H9 (cell line): Measurements from ENCODE around the gene DIS3L2. TPM values are rescaled to one million over a fixed set of nuclear protein-coding genes. Genes with fewer than 3 reads are reported as not detected.

ENCODE experiments used
- DNase-seq: peaks from one replicate; pipeline ENCODE4 v3.0.0-alpha.2; 2017
- H2AFZ ChIP-seq: one replicate; pipeline ENCODE4 v1.6.1; 2013; ENCODE audit warnings: mild to moderate bottlenecking, low read length, control low read depth, moderate library complexity
- H2AK5ac ChIP-seq: 2 replicates; pipeline ENCODE4 v1.6.1; 2013; ENCODE audit warnings: low read length, control low read depth, mixed read lengths; ENCODE audit not compliant: insufficient read length
- H2BK120ac ChIP-seq: one replicate; pipeline ENCODE4 v1.6.1; 2013; ENCODE audit warnings: low read depth, mild to moderate bottlenecking, low read length, control low read depth, inconsistent platforms; ENCODE audit not compliant: poor library complexity, severe bottlenecking
- H2BK12ac ChIP-seq: 2 replicates; pipeline ENCODE4 v1.6.1; 2013; ENCODE audit warnings: low read length, control low read depth, mixed read lengths, low read depth; ENCODE audit not compliant: insufficient read length
- H2BK15ac ChIP-seq: 2 replicates; pipeline ENCODE4 v1.6.1; 2013; ENCODE audit warnings: low read depth, low read length, control low read depth
- H2BK20ac ChIP-seq: one replicate; pipeline ENCODE4 v1.6.1; 2013; ENCODE audit warnings: low read depth, mild to moderate bottlenecking, low read length, control low read depth, inconsistent platforms; ENCODE audit not compliant: poor library complexity, severe bottlenecking
- H2BK5ac ChIP-seq: 2 replicates; pipeline ENCODE4 v1.6.1; 2013; ENCODE audit warnings: low read length, control low read depth, mixed read lengths; ENCODE audit not compliant: insufficient read length
- H3K14ac ChIP-seq: 2 replicates; pipeline ENCODE4 v1.6.1; 2013; ENCODE audit warnings: low read length, control low read depth; ENCODE audit not compliant: insufficient read depth
- H3K18ac ChIP-seq: 2 replicates; pipeline ENCODE4 v1.6.1; 2013; ENCODE audit warnings: low read depth, mild to moderate bottlenecking, mixed read lengths, low read length, control low read depth; ENCODE audit not compliant: insufficient read length
- H3K23ac ChIP-seq: 2 replicates; pipeline ENCODE4 v1.6.1; 2013; ENCODE audit warnings: low read length, control low read depth, mixed read lengths, low read depth; ENCODE audit not compliant: insufficient read length
- H3K23me2 ChIP-seq: 2 replicates; pipeline ENCODE4 v1.6.1; 2013; ENCODE audit warnings: low read depth, mild to moderate bottlenecking, mixed read lengths, low read length, control low read depth; ENCODE audit not compliant: insufficient read length, poor library complexity, severe bottlenecking
- H3K27ac ChIP-seq: 2 replicates; pipeline ENCODE4 v1.5.1; 2013; ENCODE audit warnings: low read length, control low read depth, mixed read lengths, low read depth; ENCODE audit not compliant: insufficient read length
- H3K27me3 ChIP-seq: 2 replicates; pipeline ENCODE4 v1.6.1; 2013; ENCODE audit warnings: low read length, control low read depth, inconsistent platforms; ENCODE audit not compliant: insufficient read depth
- H3K4ac ChIP-seq: 2 replicates; pipeline ENCODE4 v1.6.1; 2013; ENCODE audit warnings: low read depth, mild to moderate bottlenecking, control low read depth, inconsistent platforms, low read length, moderate library complexity
- H3K4me1 ChIP-seq: 2 replicates; pipeline ENCODE4 v1.6.1; 2013; ENCODE audit warnings: low read length, control low read depth, inconsistent platforms; ENCODE audit not compliant: insufficient read depth
- H3K4me2 ChIP-seq: 2 replicates; pipeline ENCODE4 v1.6.1; 2013; ENCODE audit warnings: low read length, control low read depth, mixed read lengths; ENCODE audit not compliant: insufficient read length, insufficient read depth
- H3K56ac ChIP-seq: 2 replicates; pipeline ENCODE4 v1.6.1; 2013; ENCODE audit warnings: low read depth, mild to moderate bottlenecking, mixed read lengths, low read length, control low read depth; ENCODE audit not compliant: insufficient read length
- H3K79me1 ChIP-seq: 2 replicates; pipeline ENCODE4 v1.6.1; 2013; ENCODE audit warnings: low read depth, mild to moderate bottlenecking, moderate library complexity, low read length, control low read depth, inconsistent platforms; ENCODE audit not compliant: insufficient read depth, poor library complexity, severe bottlenecking
- H3K79me2 ChIP-seq: 2 replicates; pipeline ENCODE4 v1.6.1; 2013; ENCODE audit warnings: low read length, control low read depth, inconsistent platforms; ENCODE audit not compliant: insufficient read depth
- H3K9ac ChIP-seq: 2 replicates; pipeline ENCODE4 v1.6.1; 2013; ENCODE audit warnings: low read length, control low read depth, mixed read lengths; ENCODE audit not compliant: insufficient read length; ENCODE audit errors: extremely low read depth
- H3K9me3 ChIP-seq: one replicate; pipeline ENCODE4 v1.6.1; 2013; ENCODE audit warnings: low read depth, low read length, inconsistent platforms; ENCODE audit not compliant: control insufficient read depth
- H3T11ph ChIP-seq: one replicate; pipeline ENCODE4 v1.6.1; 2013; ENCODE audit warnings: mild to moderate bottlenecking, low read length, control low read depth, inconsistent platforms
- H4K20me1 ChIP-seq: one replicate; pipeline ENCODE4 v1.6.1; 2013; ENCODE audit not compliant: control insufficient read depth, insufficient read length, insufficient read depth
- H4K5ac ChIP-seq: 2 replicates; pipeline ENCODE4 v1.6.1; 2013; ENCODE audit warnings: low read depth, mild to moderate bottlenecking, mixed read lengths, low read length, control low read depth; ENCODE audit not compliant: insufficient read length
- H4K8ac ChIP-seq: replicated peaks from 2 replicates; pipeline ENCODE4 v1.6.1; 2013; ENCODE audit warnings: low read length, control low read depth, mixed read lengths, low read depth; ENCODE audit not compliant: insufficient read length
- H4K91ac ChIP-seq: 2 replicates; pipeline ENCODE4 v1.6.1; 2013; ENCODE audit warnings: low read depth, mild to moderate bottlenecking, moderate library complexity, mixed read lengths, low read length, control low read depth; ENCODE audit not compliant: insufficient read length
- H3K27ac Mint-ChIP-seq, 3 experiments: 2 replicates in 2 of 3; 3 replicates in 1 of 3; pipeline ENCODE4 v1.8.0; 2020 to 2021; ENCODE audit warnings: mixed read lengths in 3 of 3, mild to moderate bottlenecking in 1 of 3, moderate library complexity in 1 of 3
- H3K27me3 Mint-ChIP-seq: 2 replicates; pipeline ENCODE4 v1.8.0; 2021; ENCODE audit warnings: low read depth, mild to moderate bottlenecking, moderate library complexity, mixed read lengths
- H3K36me3 Mint-ChIP-seq, 3 experiments: 2 replicates in 2 of 3; 3 replicates in 1 of 3; pipeline ENCODE4 v1.8.0; 2020 to 2021; ENCODE audit warnings: low read depth in 3 of 3, mixed read lengths in 3 of 3; ENCODE audit not compliant: insufficient read depth in 1 of 3
- H3K4me1 Mint-ChIP-seq, 2 experiments: 2 replicates each; pipeline ENCODE4 v1.8.0; 2020; ENCODE audit warnings: mixed read lengths in 2 of 2
- H3K4me3 Mint-ChIP-seq, 2 experiments: 2 replicates in 1 of 2; 3 replicates in 1 of 2; pipeline ENCODE4 v1.8.0; 2020 to 2021; ENCODE audit warnings: mild to moderate bottlenecking in 2 of 2, mixed read lengths in 2 of 2, moderate library complexity in 1 of 2
- H3K9me3 Mint-ChIP-seq, 2 experiments: 2 replicates in 1 of 2; 3 replicates in 1 of 2; pipeline ENCODE4 v1.8.0; 2020; ENCODE audit warnings: mild to moderate bottlenecking in 2 of 2, mixed read lengths in 2 of 2, moderate library complexity in 1 of 2
- CTCF ChIP-seq: fragments of 200-600 bp; sonication (generic); conservative IDR thresholded peaks from 3 replicates; pipeline ENCODE4 v1.8.0; 2021; ENCODE audit warnings: antibody characterized with exemption, mild to moderate bottlenecking
- WGBS: extraction: QIAGEN DNeasy Blood & Tissue Kit; methylation state at CpG from one replicate; pipeline ENCODE4 v1.1.7; 2013; ENCODE audit warnings: missing lambda C conversion rate, low lambda C conversion rate, mixed read lengths; ENCODE audit not compliant: insufficient read length; ENCODE audit errors: extremely low coverage; 5-methylcytosine and 5-hydroxymethylcytosine counted together
- total RNA-seq: library from RNA; stranded (reverse); gene quantifications from 2 replicates; pipeline ENCODE4 v1.2.1, GENCODE V29; 2021

Gene DIS3L2
- total RNA-seq, 1 experiment from 2014 or later = 28.1 TPM

- H3K23me2 ChIP-seq = no peaks in the 10 kb centered on the region
- no peaks in the 10 kb centered on the region for H3K4me1 Mint-ChIP-seq
- no peaks in the 10 kb centered on the region for H3K27me3 Mint-ChIP-seq
- H3K56ac ChIP-seq = no peak overlapping the region
- no peak overlapping the region for H3K27ac ChIP-seq
- H4K91ac ChIP-seq = no peak overlapping the region
- no peak overlapping the region for H3K14ac ChIP-seq
- no peaks in the 10 kb centered on the region for H3K27me3 ChIP-seq
- H3K36me3 Mint-ChIP-seq = peaks cover 0 to 4% (median 2%) of the 10 kb centered on the region in 3 experiments; a peak in 3 of 7 replicates
- TF ChIP-seq CTCF = no peak
- H3K9ac ChIP-seq = no peak overlapping the region
- H3K9me3 Mint-ChIP-seq = peaks cover 0 to 3% of the 10 kb centered on the region in 2 experiments; a peak in 2 of 5 replicates
- no peak overlapping the region for H4K8ac ChIP-seq
- H4K20me1 ChIP-seq = no peaks in the 10 kb centered on the region
- H3K9me3 ChIP-seq = no peaks in the 10 kb centered on the region
- no peak overlapping the region for H2AK5ac ChIP-seq
- H3K23ac ChIP-seq = no peak overlapping the region
- H3K4me3 Mint-ChIP-seq = no peak overlapping the region
- H3K4me1 ChIP-seq = no peaks in the 10 kb centered on the region
- no peak overlapping the region for H2AFZ ChIP-seq
- no peaks in the 10 kb centered on the region for H3K79me1 ChIP-seq
- H3K18ac ChIP-seq = no peak overlapping the region
- H4K5ac ChIP-seq = no peak overlapping the region
- WGBS = no CpG with 5 or more reads among the region's 6 CpGs
- no peak overlapping the region for H2BK20ac ChIP-seq
- no peaks in the 10 kb centered on the region for H3K79me2 ChIP-seq
- no peak overlapping the region for H3T11ph ChIP-seq
- H3K27ac Mint-ChIP-seq = peak overlapping the region in 1 of 3 experiments; percentile 90; a peak in 3 of 7 replicates
- H3K4me2 ChIP-seq = no peak overlapping the region
- H3K4ac ChIP-seq = no peak overlapping the region
- H2BK120ac ChIP-seq = no peak overlapping the region
- H2BK15ac ChIP-seq = no peak overlapping the region
- H2BK12ac ChIP-seq = no peak overlapping the region
- no peak for DNase-seq
- H2BK5ac ChIP-seq = no peak overlapping the region
These were observed 136.2 kb downstream of the DIS3L2 start for GRCh38 chr2:232097758-232098157.
